Osteocyte (in vitro differentiated cells): ENCODE results near the gene PGLYRP3. TPM values are rescaled to one million over a fixed set of nuclear protein-coding genes. Genes with fewer than 3 reads are reported as not detected.

ENCODE experiments used
- DNase-seq: peaks from one replicate; pipeline ENCODE4 v3.0.0; 2021; ENCODE audit warnings: mixed read lengths; ENCODE audit not compliant: unreplicated experiment; ENCODE audit errors: extremely low spot score
- H3K27ac Mint-ChIP-seq: one replicate; pipeline ENCODE4 v1.8.0; 2021; ENCODE audit warnings: mild to moderate bottlenecking, mixed read lengths; ENCODE audit not compliant: unreplicated experiment
- H3K27me3 Mint-ChIP-seq: one replicate; pipeline ENCODE4 v1.8.0; 2021; ENCODE audit warnings: mixed read lengths; ENCODE audit not compliant: unreplicated experiment
- H3K36me3 Mint-ChIP-seq: one replicate; pipeline ENCODE4 v1.8.0; 2021; ENCODE audit warnings: mixed read lengths; ENCODE audit not compliant: unreplicated experiment
- H3K4me1 Mint-ChIP-seq: one replicate; pipeline ENCODE4 v1.8.0; 2021; ENCODE audit warnings: mixed read lengths; ENCODE audit not compliant: unreplicated experiment
- H3K4me3 Mint-ChIP-seq: one replicate; pipeline ENCODE4 v1.8.0; 2021; ENCODE audit warnings: mild to moderate bottlenecking, moderate library complexity, mixed read lengths; ENCODE audit not compliant: unreplicated experiment
- H3K9me3 Mint-ChIP-seq: one replicate; pipeline ENCODE4 v1.8.0; 2021; ENCODE audit warnings: mixed read lengths; ENCODE audit not compliant: unreplicated experiment
- CTCF ChIP-seq: fragments of 200-600 bp; sonication (generic); IDR thresholded peaks from 2 replicates; pipeline ENCODE4 v1.5.0; 2021; ENCODE audit warnings: antibody characterized with exemption, mild to moderate bottlenecking, moderate library complexity
- total RNA-seq: library from RNA; stranded (reverse); gene quantifications from 2 replicates; pipeline ENCODE4 v1.2.1, GENCODE V29; 2021

The PGLYRP3 gene
- total RNA-seq, 1 donor from 2014 or later = not detected

- H3K27ac Mint-ChIP-seq = no peak overlapping the region
- peaks cover 6% of the 10 kb centered on the region for H3K27me3 Mint-ChIP-seq
- no peaks in the 10 kb centered on the region for H3K36me3 Mint-ChIP-seq
- TF ChIP-seq CTCF = no peak
- DNase-seq = peak; percentile 82
- H3K4me3 Mint-ChIP-seq = no peak overlapping the region
- no peaks in the 10 kb centered on the region for H3K4me1 Mint-ChIP-seq
- no peaks in the 10 kb centered on the region for H3K9me3 Mint-ChIP-seq
Observed at GRCh38 chr1:153356392-153357075, 43.8 kb upstream of the PGLYRP3 start.

GRCh38 chr1:153355445-153356071 lies 42.8 kb upstream of the PGLYRP3 start:
- peaks cover 16% of the 10 kb centered on the region for H3K27me3 Mint-ChIP-seq
- no peak overlapping the region for H3K27ac Mint-ChIP-seq
- no peaks in the 10 kb centered on the region for H3K9me3 Mint-ChIP-seq
- DNase-seq = peak; percentile 84
- no peaks in the 10 kb centered on the region for H3K4me1 Mint-ChIP-seq
- H3K4me3 Mint-ChIP-seq = no peak overlapping the region
- no peaks in the 10 kb centered on the region for H3K36me3 Mint-ChIP-seq
- peak; percentile 39 for TF ChIP-seq CTCF

GRCh38 chr1:153354515-153355193 lies 41.9 kb upstream of the PGLYRP3 start:
- no peak overlapping the region for H3K4me3 Mint-ChIP-seq
- no peak overlapping the region for H3K27ac Mint-ChIP-seq
- DNase-seq = peak; percentile 60
- no peaks in the 10 kb centered on the region for H3K9me3 Mint-ChIP-seq
- H3K4me1 Mint-ChIP-seq = no peaks in the 10 kb centered on the region
- H3K36me3 Mint-ChIP-seq = no peaks in the 10 kb centered on the region
- H3K27me3 Mint-ChIP-seq = peaks cover 16% of the 10 kb centered on the region
- no peak for TF ChIP-seq CTCF

GRCh38 chr1:153353226-153353947 lies 40.6 kb upstream of the PGLYRP3 start:
- DNase-seq = peak; percentile 66
- Mint-ChIP-seq H3K36me3 (no peaks in the 10 kb centered on the region), H3K4me1 (no peaks in the 10 kb centered on the region), H3K4me3 (no peak overlapping the region), H3K27ac (no peak overlapping the region), H3K27me3 (peaks cover 20% of the 10 kb centered on the region), H3K9me3 (no peaks in the 10 kb centered on the region)
- peak; percentile 41 for TF ChIP-seq CTCF
